Epidermal melanocyte (primary cell): Measurements from ENCODE around the gene TSACC.
"Not testable (repeated sequence)": the region's sequence is repeated elsewhere in the genome, so short reads cannot be mapped to it uniquely, and the experiment has no call there.

Experiments
- DNase-seq: peaks from one replicate; pipeline ENCODE4 v3.0.0; 2011; ENCODE audit warnings: low spot score; ENCODE audit not compliant: insufficient read length

TSACC gene

GRCh38 chr1:156346035-156346434 lies 7.7 kb downstream of the TSACC start:
- not testable (repeated sequence) for DNase-seq

- DNase-seq: peak; percentile 57
Observed at GRCh38 chr1:156346636-156347035, 8.3 kb downstream of the TSACC start.

DNA sequence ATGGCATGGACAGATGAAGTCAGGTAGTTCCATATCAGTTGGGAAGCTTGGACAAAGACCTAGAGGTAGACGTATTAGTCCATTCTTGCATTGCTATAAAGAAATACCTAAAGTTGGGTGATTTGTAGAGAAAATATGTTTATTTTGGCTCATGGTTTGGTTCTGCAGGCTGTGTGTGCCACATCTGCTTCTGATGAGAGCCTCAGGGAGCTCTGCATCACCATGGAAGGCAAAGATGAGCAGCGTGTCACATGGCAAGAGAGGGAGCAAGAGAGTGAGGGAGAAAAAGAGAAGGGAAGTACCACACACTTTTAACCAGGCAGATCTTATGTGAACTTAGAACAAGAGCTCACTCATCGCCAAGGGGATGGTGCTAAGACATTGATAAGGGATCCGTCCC lies 9.0 kb downstream of the TSACC start:
- peak; percentile 51 for DNase-seq

DNA sequence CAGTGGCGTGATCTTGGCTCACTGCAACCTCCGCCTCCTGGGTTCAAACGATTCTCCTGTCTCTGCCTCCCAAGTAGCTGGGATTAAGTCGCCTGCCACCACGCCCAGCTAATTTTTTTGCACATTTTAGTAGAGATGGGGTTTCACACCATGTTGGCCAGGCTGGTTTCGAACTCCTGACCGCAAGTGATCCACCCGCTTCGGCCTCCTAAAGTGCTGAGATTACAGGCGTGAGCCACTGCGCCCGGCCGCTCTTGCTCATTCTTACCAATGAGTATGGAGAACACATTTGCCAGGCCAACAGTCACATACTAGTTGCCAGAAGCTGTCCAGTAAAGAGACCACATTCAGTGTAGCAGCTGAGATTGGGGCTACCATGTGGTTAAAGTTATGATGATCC lies 14.2 kb downstream of the TSACC start:
- DNase-seq: not testable (repeated sequence)

DNA sequence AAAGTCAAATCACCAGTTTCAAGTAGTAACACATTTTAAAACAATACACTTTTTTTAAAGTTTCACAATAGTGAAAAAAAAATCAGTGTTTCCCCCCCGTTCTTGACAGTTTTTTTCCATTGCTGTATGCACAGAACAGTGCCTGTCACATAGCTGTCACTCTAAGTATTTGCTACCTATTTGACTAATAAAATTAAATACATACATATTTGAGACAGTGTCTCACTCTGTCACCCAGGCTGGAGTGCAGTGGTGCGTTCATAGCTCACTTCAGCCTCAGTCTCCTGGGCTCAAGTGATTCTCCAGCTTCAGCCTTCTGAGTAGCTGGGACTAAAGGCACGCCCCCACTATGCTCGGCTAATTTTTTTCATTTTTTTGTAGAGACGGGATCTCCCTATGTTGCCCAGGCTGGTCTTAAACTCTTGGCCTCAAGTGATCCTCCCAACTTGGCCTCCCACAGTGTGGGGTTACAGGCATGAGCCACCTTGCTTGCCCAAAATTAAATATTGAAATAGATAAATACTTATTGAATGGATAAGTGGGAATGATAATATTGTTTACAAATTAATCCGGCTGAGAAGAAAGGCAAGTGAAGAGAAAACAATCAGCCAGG lies 18.0 kb downstream of the TSACC start:
- DNase-seq: no peak

GRCh38 chr1:156356875-156357534 lies 18.7 kb downstream of the TSACC start:
- DNase-seq: no peak

DNA sequence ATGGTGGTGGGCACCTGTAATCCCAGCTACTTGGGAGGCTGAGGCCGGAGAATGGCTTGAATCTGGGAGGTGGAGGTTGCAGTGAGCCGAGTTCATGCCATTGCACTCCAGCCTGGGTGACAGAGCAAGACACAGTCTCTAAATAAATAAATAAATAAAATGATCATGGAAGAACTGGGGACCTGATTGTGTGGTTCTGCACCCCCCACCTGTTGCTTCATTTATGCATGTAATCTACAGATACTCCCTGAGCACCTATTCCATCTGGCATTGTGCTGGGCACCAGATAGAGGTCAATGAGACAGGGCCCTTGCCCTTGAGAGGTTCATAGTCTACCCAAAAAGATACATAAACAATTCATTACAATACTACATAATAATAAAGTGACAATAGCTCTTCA lies 19.7 kb downstream of the TSACC start:
- DNase-seq: no peak

GRCh38 chr1:156358641-156359040 lies 20.3 kb downstream of the TSACC start:
- DNase-seq: no peak

- DNase-seq: no peak
Observed at GRCh38 chr1:156359249-156359648, 20.9 kb downstream of the TSACC start.

- peak; percentile 66 for DNase-seq
Observed at GRCh38 chr1:156359973-156360372, 21.6 kb downstream of the TSACC start.

- no peak for DNase-seq
Observed at GRCh38 chr1:156360534-156360933, 22.2 kb downstream of the TSACC start.

DNA sequence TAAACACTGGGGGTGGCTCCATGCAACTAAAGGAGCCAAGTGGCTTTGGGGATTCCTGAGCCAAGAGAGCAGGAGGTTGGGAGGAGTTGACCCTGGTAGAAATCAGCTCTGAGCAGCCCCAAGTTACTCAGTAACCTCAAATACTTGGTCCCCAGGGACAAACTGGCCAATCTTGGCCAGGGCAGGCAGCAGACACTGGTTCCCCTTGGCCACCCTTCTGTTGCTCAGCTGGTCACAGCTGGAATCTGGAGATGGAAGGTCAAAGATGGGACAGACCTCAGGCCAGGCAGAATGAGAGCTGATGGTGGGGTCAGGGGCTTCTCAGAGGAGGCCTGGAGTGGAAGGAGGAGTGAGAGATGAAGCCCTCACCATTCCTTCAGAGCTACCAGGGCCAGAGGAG lies 27.4 kb downstream of the TSACC start:
- peak; percentile 11 for DNase-seq

DNA sequence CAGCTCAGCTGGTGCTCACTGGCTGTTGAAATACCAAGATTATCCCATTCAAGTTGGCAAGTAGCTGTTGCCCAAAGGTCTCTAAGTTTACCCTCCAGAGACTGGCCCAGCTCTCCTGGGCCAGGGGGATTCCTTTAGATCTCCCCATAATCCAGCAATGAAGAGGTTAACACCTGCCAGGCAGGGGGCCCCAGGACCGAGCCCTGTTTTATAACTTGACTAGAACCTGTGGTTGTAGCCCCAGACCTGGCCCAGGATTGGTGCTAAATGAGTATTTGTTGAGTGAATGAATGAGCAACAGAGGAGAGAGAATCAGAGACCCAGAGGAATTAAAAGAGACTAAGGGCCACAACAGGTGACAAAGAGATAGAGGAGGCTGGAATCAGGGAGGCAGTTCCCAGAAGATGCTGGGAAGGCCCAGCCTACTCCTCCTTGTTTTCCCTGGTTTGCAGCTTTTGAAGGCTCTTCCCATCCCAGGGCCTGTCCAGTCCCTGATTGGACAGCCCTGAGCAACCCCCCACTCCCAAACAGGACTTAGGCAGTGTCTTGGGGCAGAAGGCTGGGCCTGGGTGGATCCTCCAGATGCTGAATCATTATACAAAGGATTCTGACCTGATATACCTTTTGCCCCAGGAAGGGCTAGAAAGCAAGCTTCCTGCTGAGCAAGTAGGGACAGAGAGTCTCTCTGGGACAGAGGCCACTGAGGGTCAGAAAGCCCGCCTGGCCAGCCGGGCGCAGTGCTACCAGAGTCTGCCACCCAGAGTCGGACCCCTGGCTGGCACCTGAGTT lies 28.2 kb downstream of the TSACC start:
- DNase-seq: peak; percentile 4

- DNase-seq: peak; percentile 1
Observed at GRCh38 chr1:156367383-156368156, 29.2 kb downstream of the TSACC start.

- no peak for DNase-seq
Observed at GRCh38 chr1:156368157-156368658, 29.9 kb downstream of the TSACC start.

DNA sequence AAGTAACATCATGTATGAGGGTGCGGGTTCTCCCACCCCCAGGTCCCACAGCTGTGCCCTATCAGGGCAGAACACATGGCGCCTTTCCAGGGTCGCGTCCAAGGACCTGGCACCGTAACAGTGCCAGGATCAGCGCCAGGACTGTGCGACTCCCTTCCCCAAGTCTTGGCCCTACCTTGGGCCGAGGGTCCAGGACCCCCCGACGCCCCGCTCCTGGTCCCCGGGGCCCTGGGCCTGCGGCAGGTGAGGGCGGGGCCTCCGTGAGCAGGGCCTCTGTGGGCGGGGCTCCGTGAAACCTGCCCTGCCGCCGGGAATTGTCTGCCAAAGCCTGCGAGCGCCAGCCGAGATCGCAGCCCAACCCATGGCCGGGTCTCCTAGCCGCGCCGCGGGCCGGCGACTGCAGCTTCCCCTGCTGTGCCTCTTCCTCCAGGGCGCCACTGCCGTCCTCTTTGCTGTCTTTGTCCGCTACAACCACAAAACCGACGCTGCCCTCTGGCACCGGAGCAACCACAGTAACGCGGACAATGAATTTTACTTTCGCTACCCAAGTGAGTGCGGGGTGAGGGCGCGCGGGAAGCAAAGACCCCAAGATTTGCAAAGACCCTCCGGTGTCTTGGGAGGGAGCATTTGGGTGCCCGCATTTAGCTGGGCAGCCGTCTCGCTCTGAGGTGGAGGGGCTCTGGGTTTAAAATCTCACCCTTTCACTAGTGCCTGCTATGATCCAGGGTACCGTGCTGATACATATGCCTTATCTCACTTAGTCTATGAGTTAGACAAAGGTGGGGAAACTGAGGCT lies 30.8 kb downstream of the TSACC start, which contains the start of gene RHBG:
Gene RHBG (plus strand): TSS at position 323 of the 796 bp plus-strand sequence. CDS start 39 bp downstream, at position 362.
- DNase-seq: peak; percentile 56

DNA sequence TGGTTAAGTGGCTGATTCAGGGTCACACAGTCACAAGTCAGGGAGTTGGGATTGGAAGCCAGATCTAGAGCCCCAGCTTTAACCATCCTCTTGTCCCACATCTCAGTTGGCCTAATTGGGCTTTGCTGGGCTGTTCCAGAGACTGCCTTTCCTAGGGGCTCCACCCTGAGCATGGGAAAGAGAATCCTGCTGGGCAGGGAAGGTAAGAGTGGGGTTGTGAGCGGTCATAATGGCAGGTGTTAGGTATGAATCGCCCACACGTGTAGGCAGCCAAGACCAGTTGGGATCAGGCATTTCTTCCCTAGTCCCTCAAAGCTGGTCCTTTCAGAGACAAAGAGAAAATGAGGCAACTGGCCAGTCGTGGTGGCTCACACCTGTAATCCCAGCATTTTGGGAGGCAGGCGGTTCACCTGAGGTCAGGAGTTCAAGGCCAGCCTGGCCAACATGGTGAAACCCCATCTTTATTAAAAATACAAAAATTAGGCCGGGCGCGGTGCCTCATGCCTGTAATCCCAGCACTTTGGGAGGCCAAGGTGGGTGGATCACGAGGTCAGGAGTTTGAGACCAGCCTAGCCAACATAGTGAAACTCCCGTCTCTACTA lies 31.5 kb downstream of the TSACC start:
- DNase-seq: peak; percentile 7

DNA sequence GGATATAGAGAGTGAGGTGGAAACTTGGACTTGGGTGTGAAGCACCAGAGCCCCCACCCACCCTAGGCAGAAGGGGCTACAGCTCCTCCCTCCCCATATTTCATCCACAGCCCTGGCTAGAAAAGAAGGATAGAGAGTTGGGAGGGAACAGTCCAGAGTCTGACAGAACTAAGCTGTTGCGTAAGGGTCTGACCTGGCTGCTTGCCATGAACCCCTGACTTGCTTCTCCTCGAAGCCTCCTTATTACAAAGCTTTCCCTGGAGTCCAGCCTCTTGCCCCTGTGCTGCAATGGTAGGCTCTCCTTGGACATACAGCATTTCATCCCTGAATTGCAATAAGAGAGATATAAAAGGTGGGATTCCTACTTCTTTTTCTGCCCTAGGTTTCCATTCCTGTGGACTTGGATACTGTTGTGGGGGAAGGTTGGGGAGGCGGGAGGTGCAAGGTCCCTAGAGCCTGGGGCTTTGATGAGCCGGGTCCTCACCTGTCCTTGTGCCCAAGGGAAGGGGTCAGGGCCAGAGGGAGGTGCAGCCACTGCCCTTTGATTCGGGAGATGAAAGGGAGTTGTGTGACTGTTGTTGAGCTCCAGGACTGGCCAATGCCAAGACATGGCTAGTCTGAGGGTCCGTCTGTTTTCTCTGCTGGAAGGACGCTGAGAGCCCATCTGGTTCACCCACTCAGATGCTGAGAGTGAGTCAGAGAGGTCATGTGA lies 33.4 kb downstream of the TSACC start:
- peak; percentile 11 for DNase-seq

DNA sequence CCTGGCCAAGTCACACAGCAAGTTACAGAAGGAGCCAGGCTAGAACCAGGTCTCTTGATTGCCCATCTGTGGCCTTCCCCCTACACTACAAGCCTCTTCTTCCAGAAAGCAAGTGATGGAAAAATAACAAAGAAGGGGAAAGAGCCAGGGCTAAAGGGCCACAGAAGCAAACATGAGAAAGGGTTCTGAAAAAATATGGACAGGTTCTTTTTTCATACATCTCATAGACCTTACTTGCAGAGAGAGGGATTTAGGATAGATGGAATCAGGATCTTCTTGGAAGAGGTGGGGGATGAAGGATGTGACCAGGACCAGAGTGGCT lies 33.9 kb downstream of the TSACC start:
- no peak for DNase-seq

DNA sequence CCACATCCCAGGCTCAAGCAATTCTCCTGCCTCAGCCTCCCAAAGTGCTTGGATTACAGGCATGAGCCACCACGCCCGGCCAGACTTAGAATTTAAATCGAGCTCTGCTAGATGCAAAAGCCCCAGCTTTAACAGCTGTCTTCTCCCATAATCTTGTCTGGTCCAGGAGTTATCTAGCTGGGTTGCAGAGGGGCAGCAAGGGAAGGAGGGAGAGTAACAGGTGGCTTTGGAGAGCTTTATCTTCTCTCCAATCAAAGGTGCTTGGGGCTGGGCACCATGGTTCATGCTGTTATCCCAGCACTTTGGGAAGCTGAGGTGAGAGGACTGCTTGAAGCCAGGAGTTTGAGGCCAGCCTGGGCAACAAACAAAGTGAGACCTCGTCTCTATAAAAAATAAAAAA lies 34.5 kb downstream of the TSACC start:
- no peak for DNase-seq
